H1 (cell line): ENCODE measurements around the gene PGLYRP4. TPM values are rescaled to one million over a fixed set of nuclear protein-coding genes. Genes with fewer than 3 reads are reported as not detected.

Source experiments
- CEBPB ChIP-seq: IDR thresholded peaks from 2 replicates; pipeline ENCODE4 v1.6.1; 2012; ENCODE audit warnings: low read depth, low read length
- CTBP2 ChIP-seq: IDR thresholded peaks from 2 replicates; pipeline ENCODE4 v1.7.0; 2011; ENCODE audit warnings: borderline replicate concordance, mild to moderate bottlenecking, moderate library complexity, mixed read lengths, low read length; ENCODE audit not compliant: insufficient read depth, insufficient read length
- GABPA ChIP-seq: IDR thresholded peaks from 2 replicates; pipeline ENCODE4 v1.6.1; 2011; ENCODE audit warnings: mild to moderate bottlenecking, low read length, moderate library complexity, borderline replicate concordance; ENCODE audit not compliant: insufficient read depth
- JUND ChIP-seq: IDR thresholded peaks from 2 replicates; pipeline ENCODE4 v1.6.1; 2011; ENCODE audit warnings: mild to moderate bottlenecking, improper control_type of control experiment, low read length
- KDM4A ChIP-seq: IDR thresholded peaks from one replicate; pipeline ENCODE4 v1.7.1; 2012; ENCODE audit warnings: low read depth, mild to moderate bottlenecking, moderate library complexity, low read length, inconsistent platforms; ENCODE audit not compliant: severe bottlenecking
- POU5F1 ChIP-seq: IDR thresholded peaks from 2 replicates; pipeline ENCODE4 v1.6.1; 2011; ENCODE audit warnings: low read depth, mild to moderate bottlenecking, low read length, moderate library complexity
- RXRA ChIP-seq: IDR thresholded peaks from 2 replicates; pipeline ENCODE4 v1.6.1; 2011; ENCODE audit warnings: low read depth, mild to moderate bottlenecking, low read length, moderate library complexity; ENCODE audit not compliant: insufficient read depth
- SP1 ChIP-seq: IDR thresholded peaks from 2 replicates; pipeline ENCODE4 v1.6.1; 2011; ENCODE audit warnings: low read depth, low read length
- TAF7 ChIP-seq: optimal IDR thresholded peaks from 2 replicates; pipeline ENCODE3; 2011; ENCODE audit warnings: low read depth, mild to moderate bottlenecking, inconsistent platforms, low read length, moderate library complexity, borderline replicate concordance
- TBP ChIP-seq: IDR thresholded peaks from 2 replicates; pipeline ENCODE4 v1.6.1; 2011; ENCODE audit warnings: low read depth, low read length, improper control_type of control experiment
- polyA plus RNA-seq, 7 experiments: library from polyadenylated mRNA; depleted of rRNA in 3 of 7; stranded (reverse) in 5 of 7; unstranded in 2 of 7; fragments of >200 nt in 5 of 7; fragments of 200-250 nt in 2 of 7; gene quantifications; 1 replicate in 5 of 7; 2 replicates in 1 of 7; 4 replicates in 1 of 7; pipeline versions ENCODE4 v1.2.1 to v1.2.3, GENCODE V29; 2011 to 2013; ENCODE audit warnings: missing spikeins in 2 of 7, mixed read lengths in 2 of 7
- total RNA-seq: library from RNA; stranded (reverse); fragmentation: NEBNext Ultra II Directional; extraction: Animal tissue kit (Norgen Biotek cat#: 25700); gene quantifications from 2 replicates; pipeline ENCODE4 v1.2.1, GENCODE V29; 2021
- TF ChIP-seq, protein P1 (sequence below): fragments of 300-600 bp; sonication (generic); IDR thresholded peaks from 2 replicates; pipeline ENCODE4 v1.7.1; 2012; ENCODE audit warnings: low read length, moderate library complexity, mild to moderate bottlenecking, inconsistent platforms; ENCODE audit not compliant: insufficient replicate concordance
- TF ChIP-seq, protein P2 (sequence below): IDR thresholded peaks from 2 replicates; pipeline ENCODE4 v1.6.1; 2012; ENCODE audit warnings: inconsistent platforms

PGLYRP4 gene
- total and polyA plus RNA-seq, 2 of the 8 experiments (the other 6 are each of a cell fraction or from before 2014, with no cell fraction given), result not detected

DNA sequence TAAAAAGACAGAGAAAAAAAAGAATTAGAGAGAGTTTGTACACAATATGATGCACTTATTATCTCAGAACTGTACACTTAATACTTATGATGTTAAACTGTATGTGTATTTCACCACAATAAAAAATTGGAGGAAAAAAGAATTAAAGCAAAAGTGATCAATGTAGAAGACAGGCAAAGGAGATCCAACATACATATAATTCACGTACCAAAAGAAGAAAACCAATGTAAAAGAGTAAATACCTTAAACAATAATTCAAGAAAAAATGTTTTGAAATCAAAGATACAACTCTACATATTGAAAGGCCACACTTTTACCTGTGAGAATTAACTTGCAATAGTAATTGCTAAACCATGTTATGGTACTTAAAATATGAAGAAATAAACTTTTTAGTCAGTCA is 26.1 kb downstream of the PGLYRP4 start (continued):
- TF ChIP-seq, protein P1, sequence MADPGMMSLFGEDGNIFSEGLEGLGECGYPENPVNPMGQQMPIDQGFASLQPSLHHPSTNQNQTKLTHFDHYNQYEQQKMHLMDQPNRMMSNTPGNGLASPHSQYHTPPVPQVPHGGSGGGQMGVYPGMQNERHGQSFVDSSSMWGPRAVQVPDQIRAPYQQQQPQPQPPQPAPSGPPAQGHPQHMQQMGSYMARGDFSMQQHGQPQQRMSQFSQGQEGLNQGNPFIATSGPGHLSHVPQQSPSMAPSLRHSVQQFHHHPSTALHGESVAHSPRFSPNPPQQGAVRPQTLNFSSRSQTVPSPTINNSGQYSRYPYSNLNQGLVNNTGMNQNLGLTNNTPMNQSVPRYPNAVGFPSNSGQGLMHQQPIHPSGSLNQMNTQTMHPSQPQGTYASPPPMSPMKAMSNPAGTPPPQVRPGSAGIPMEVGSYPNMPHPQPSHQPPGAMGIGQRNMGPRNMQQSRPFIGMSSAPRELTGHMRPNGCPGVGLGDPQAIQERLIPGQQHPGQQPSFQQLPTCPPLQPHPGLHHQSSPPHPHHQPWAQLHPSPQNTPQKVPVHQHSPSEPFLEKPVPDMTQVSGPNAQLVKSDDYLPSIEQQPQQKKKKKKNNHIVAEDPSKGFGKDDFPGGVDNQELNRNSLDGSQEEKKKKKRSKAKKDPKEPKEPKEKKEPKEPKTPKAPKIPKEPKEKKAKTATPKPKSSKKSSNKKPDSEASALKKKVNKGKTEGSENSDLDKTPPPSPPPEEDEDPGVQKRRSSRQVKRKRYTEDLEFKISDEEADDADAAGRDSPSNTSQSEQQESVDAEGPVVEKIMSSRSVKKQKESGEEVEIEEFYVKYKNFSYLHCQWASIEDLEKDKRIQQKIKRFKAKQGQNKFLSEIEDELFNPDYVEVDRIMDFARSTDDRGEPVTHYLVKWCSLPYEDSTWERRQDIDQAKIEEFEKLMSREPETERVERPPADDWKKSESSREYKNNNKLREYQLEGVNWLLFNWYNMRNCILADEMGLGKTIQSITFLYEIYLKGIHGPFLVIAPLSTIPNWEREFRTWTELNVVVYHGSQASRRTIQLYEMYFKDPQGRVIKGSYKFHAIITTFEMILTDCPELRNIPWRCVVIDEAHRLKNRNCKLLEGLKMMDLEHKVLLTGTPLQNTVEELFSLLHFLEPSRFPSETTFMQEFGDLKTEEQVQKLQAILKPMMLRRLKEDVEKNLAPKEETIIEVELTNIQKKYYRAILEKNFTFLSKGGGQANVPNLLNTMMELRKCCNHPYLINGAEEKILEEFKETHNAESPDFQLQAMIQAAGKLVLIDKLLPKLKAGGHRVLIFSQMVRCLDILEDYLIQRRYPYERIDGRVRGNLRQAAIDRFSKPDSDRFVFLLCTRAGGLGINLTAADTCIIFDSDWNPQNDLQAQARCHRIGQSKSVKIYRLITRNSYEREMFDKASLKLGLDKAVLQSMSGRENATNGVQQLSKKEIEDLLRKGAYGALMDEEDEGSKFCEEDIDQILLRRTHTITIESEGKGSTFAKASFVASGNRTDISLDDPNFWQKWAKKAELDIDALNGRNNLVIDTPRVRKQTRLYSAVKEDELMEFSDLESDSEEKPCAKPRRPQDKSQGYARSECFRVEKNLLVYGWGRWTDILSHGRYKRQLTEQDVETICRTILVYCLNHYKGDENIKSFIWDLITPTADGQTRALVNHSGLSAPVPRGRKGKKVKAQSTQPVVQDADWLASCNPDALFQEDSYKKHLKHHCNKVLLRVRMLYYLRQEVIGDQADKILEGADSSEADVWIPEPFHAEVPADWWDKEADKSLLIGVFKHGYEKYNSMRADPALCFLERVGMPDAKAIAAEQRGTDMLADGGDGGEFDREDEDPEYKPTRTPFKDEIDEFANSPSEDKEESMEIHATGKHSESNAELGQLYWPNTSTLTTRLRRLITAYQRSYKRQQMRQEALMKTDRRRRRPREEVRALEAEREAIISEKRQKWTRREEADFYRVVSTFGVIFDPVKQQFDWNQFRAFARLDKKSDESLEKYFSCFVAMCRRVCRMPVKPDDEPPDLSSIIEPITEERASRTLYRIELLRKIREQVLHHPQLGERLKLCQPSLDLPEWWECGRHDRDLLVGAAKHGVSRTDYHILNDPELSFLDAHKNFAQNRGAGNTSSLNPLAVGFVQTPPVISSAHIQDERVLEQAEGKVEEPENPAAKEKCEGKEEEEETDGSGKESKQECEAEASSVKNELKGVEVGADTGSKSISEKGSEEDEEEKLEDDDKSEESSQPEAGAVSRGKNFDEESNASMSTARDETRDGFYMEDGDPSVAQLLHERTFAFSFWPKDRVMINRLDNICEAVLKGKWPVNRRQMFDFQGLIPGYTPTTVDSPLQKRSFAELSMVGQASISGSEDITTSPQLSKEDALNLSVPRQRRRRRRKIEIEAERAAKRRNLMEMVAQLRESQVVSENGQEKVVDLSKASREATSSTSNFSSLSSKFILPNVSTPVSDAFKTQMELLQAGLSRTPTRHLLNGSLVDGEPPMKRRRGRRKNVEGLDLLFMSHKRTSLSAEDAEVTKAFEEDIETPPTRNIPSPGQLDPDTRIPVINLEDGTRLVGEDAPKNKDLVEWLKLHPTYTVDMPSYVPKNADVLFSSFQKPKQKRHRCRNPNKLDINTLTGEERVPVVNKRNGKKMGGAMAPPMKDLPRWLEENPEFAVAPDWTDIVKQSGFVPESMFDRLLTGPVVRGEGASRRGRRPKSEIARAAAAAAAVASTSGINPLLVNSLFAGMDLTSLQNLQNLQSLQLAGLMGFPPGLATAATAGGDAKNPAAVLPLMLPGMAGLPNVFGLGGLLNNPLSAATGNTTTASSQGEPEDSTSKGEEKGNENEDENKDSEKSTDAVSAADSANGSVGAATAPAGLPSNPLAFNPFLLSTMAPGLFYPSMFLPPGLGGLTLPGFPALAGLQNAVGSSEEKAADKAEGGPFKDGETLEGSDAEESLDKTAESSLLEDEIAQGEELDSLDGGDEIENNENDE, result no peak
- TF ChIP-seq TBP (no peak), POU5F1 (no peak), SP1 (no peak), GABPA (no peak), TAF7 (no peak), CEBPB (no peak), CTBP2 (no peak), JUND (no peak), RXRA (no peak), KDM4A (no peak)
- TF ChIP-seq, protein P2, sequence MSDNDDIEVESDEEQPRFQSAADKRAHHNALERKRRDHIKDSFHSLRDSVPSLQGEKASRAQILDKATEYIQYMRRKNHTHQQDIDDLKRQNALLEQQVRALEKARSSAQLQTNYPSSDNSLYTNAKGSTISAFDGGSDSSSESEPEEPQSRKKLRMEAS, result no peak
